Astrocyte (in vitro differentiated cells and primary cell): ENCODE measurements around the gene LARGE1. TPM values are rescaled to one million over a fixed set of nuclear protein-coding genes. Genes with fewer than 3 reads are reported as not detected.

Source experiments
- DNase-seq: peaks from one replicate; pipeline ENCODE4 v3.0.0-alpha.2; 2010; ENCODE audit warnings: low read depth
- FAIRE-seq: peaks from 2 replicates; lab custom pipeline; 2011; peaks lifted over from hg19 to GRCh38; lab: Jason Lieb, UNC
- H2AFZ ChIP-seq: 2 replicates; pipeline ENCODE4 v1.6.0; 2012; ENCODE audit warnings: low read depth, low read length, inconsistent platforms
- H3K27ac ChIP-seq: 2 replicates; pipeline ENCODE4 v1.5.1; 2011; ENCODE audit warnings: low read depth, low read length, inconsistent platforms
- H3K27me3 ChIP-seq: 2 replicates; pipeline ENCODE4 v1.6.0; 2011; ENCODE audit warnings: low read length, inconsistent platforms; ENCODE audit not compliant: insufficient read depth
- H3K36me3 ChIP-seq: 2 replicates; pipeline ENCODE4 v1.5.1; 2011; ENCODE audit warnings: low read length, inconsistent platforms; ENCODE audit not compliant: insufficient read depth
- H3K4me1 ChIP-seq: 2 replicates; pipeline ENCODE4 v1.5.1; 2011; ENCODE audit warnings: low read length, inconsistent platforms; ENCODE audit not compliant: insufficient read depth
- H3K4me2 ChIP-seq: 2 replicates; pipeline ENCODE4 v1.6.0; 2012; ENCODE audit warnings: low read length, inconsistent platforms
- H3K4me3 ChIP-seq: 2 replicates; pipeline ENCODE4 v1.5.1; 2011; ENCODE audit warnings: low read depth, mild to moderate bottlenecking, low read length, inconsistent platforms; ENCODE audit not compliant: insufficient read depth
- H3K79me2 ChIP-seq: 2 replicates; pipeline ENCODE4 v1.6.0; 2012; ENCODE audit warnings: mild to moderate bottlenecking, low read length, inconsistent platforms; ENCODE audit not compliant: insufficient read depth
- H3K9ac ChIP-seq: 2 replicates; pipeline ENCODE4 v1.6.0; 2012; ENCODE audit warnings: mild to moderate bottlenecking, low read length, inconsistent platforms
- H3K9me3 ChIP-seq: 2 replicates; pipeline ENCODE4 v1.5.1; 2012; ENCODE audit warnings: low read depth, mild to moderate bottlenecking, low read length, inconsistent platforms; ENCODE audit not compliant: insufficient read depth
- H4K20me1 ChIP-seq: 2 replicates; pipeline ENCODE4 v1.6.0; 2012; ENCODE audit warnings: low read length, inconsistent platforms; ENCODE audit not compliant: insufficient read depth
- H3K27ac Mint-ChIP-seq: one replicate; pipeline ENCODE4 v1.8.0; 2021; ENCODE audit warnings: mild to moderate bottlenecking, mixed read lengths; ENCODE audit not compliant: unreplicated experiment
- H3K27me3 Mint-ChIP-seq: one replicate; pipeline ENCODE4 v1.8.0; 2021; ENCODE audit warnings: low read depth, mixed read lengths; ENCODE audit not compliant: unreplicated experiment
- H3K36me3 Mint-ChIP-seq: one replicate; pipeline ENCODE4 v1.8.0; 2021; ENCODE audit warnings: low read depth, mixed read lengths; ENCODE audit not compliant: unreplicated experiment
- H3K4me1 Mint-ChIP-seq: one replicate; pipeline ENCODE4 v1.8.0; 2021; ENCODE audit warnings: low read depth, mixed read lengths; ENCODE audit not compliant: unreplicated experiment
- H3K4me3 Mint-ChIP-seq: one replicate; pipeline ENCODE4 v1.8.0; 2021; ENCODE audit warnings: mild to moderate bottlenecking, moderate library complexity, mixed read lengths; ENCODE audit not compliant: unreplicated experiment
- H3K9me3 Mint-ChIP-seq: one replicate; pipeline ENCODE4 v1.8.0; 2021; ENCODE audit warnings: mild to moderate bottlenecking, mixed read lengths; ENCODE audit not compliant: unreplicated experiment
- EZH2 ChIP-seq: IDR thresholded peaks from 2 replicates; pipeline ENCODE4 v1.6.1; 2012; ENCODE audit warnings: mild to moderate bottlenecking, low read length, inconsistent platforms; ENCODE audit not compliant: insufficient read depth
- total RNA-seq: library from RNA; stranded (reverse); gene quantifications from 2 replicates; pipeline ENCODE4 v1.2.1, GENCODE V29; 2021
- TF ChIP-seq, protein P1 (sequence below): IDR thresholded peaks from 2 replicates; pipeline ENCODE4 v1.5.1; 2011; ENCODE audit warnings: low read depth, mild to moderate bottlenecking, inconsistent platforms, low read length, moderate library complexity; ENCODE audit not compliant: insufficient read depth

LARGE1 gene
- total RNA-seq, 1 donor from 2014 or later = 92.6 TPM

- Histone ChIP-seq H3K9me3 (peaks cover 3% of the 10 kb centered on the region), H3K27me3 (no peaks in the 10 kb centered on the region), H3K9ac (no peak overlapping the region), H4K20me1 (no peaks in the 10 kb centered on the region), H3K4me1 (peaks cover under 1% of the 10 kb centered on the region), H2AFZ (no peak overlapping the region), H3K4me3 (no peak overlapping the region), H3K79me2 (no peaks in the 10 kb centered on the region), H3K27ac (peak overlapping the region; percentile 46), H3K4me2 (peak overlapping the region; percentile 9), H3K36me3 (no peaks in the 10 kb centered on the region)
- DNase-seq (no peak), FAIRE-seq (no peak)
- peaks cover 11% of the 10 kb centered on the region for H3K9me3 Mint-ChIP-seq
- H3K4me1 Mint-ChIP-seq = peaks cover 19% of the 10 kb centered on the region
- H3K36me3 Mint-ChIP-seq = peaks cover 48% of the 10 kb centered on the region
- H3K27me3 Mint-ChIP-seq = no peaks in the 10 kb centered on the region
- TF ChIP-seq, protein P1, sequence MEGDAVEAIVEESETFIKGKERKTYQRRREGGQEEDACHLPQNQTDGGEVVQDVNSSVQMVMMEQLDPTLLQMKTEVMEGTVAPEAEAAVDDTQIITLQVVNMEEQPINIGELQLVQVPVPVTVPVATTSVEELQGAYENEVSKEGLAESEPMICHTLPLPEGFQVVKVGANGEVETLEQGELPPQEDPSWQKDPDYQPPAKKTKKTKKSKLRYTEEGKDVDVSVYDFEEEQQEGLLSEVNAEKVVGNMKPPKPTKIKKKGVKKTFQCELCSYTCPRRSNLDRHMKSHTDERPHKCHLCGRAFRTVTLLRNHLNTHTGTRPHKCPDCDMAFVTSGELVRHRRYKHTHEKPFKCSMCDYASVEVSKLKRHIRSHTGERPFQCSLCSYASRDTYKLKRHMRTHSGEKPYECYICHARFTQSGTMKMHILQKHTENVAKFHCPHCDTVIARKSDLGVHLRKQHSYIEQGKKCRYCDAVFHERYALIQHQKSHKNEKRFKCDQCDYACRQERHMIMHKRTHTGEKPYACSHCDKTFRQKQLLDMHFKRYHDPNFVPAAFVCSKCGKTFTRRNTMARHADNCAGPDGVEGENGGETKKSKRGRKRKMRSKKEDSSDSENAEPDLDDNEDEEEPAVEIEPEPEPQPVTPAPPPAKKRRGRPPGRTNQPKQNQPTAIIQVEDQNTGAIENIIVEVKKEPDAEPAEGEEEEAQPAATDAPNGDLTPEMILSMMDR = no peak
- TF ChIP-seq EZH2 = no peak
- H3K27ac Mint-ChIP-seq = peak overlapping the region; percentile 42
- no peak overlapping the region for H3K4me3 Mint-ChIP-seq
Observed at GRCh38 chr22:33329398-33329797, 590.9 kb downstream of the LARGE1 start.

GRCh38 chr22:33328789-33329296 is 591.4 kb downstream of the LARGE1 start:
- Histone ChIP-seq H3K36me3 (no peaks in the 10 kb centered on the region), H3K4me2 (peak overlapping the region; percentile 9), H2AFZ (no peak overlapping the region), H3K27ac (peak overlapping the region; percentile 46), H3K4me1 (no peaks in the 10 kb centered on the region), H3K9me3 (peaks cover 3% of the 10 kb centered on the region), H3K27me3 (no peaks in the 10 kb centered on the region), H3K9ac (no peak overlapping the region), H3K79me2 (no peaks in the 10 kb centered on the region), H3K4me3 (no peak overlapping the region), H4K20me1 (no peaks in the 10 kb centered on the region)
- TF ChIP-seq EZH2 = no peak
- TF ChIP-seq, protein P1 = no peak
- H3K36me3 Mint-ChIP-seq = peaks cover 47% of the 10 kb centered on the region
- H3K27me3 Mint-ChIP-seq = no peaks in the 10 kb centered on the region
- peak overlapping the region; percentile 42 for H3K27ac Mint-ChIP-seq
- no peak overlapping the region for H3K4me3 Mint-ChIP-seq
- DNase-seq (peak; percentile 94), FAIRE-seq (peak; percentile 76)
- peaks cover 16% of the 10 kb centered on the region for H3K4me1 Mint-ChIP-seq
- peaks cover 11% of the 10 kb centered on the region for H3K9me3 Mint-ChIP-seq

DNA sequence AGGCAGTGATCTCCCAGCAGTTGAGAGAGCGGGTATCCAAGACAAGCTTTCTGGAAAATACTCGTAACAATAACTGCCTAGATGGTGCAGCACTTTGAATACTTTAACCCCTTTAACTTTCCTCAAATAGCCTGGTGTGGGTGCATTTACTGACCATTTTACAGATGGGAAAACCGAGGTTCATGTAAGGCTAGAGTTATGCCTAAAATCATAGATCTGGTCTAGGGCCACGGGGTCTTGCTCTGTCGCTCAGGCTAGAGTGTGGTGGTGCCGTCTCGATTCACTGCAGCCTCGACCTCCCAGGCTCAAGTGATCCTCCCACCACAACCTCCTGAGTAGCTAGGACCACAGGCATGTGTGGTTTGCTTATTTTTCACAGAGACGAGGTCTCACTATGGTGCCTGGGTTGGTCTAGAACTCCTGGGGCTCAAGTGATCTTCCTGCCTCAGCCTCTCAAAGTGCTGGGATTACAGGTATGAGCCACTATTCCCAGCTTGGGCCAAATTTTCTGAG is 592.9 kb downstream of the LARGE1 start:
- TF ChIP-seq EZH2 = no peak
- TF ChIP-seq, protein P1 = no peak
- Histone ChIP-seq H3K9me3 (peaks cover 3% of the 10 kb centered on the region), H3K4me2 (no peak overlapping the region), H3K4me1 (no peaks in the 10 kb centered on the region), H4K20me1 (no peaks in the 10 kb centered on the region), H2AFZ (no peak overlapping the region), H3K27ac (no peak overlapping the region), H3K79me2 (no peaks in the 10 kb centered on the region), H3K4me3 (no peak overlapping the region), H3K36me3 (no peaks in the 10 kb centered on the region), H3K27me3 (no peaks in the 10 kb centered on the region), H3K9ac (no peak overlapping the region)
- Mint-ChIP-seq H3K27me3 (no peaks in the 10 kb centered on the region), H3K9me3 (peaks cover 11% of the 10 kb centered on the region), H3K36me3 (peaks cover 39% of the 10 kb centered on the region), H3K4me1 (peaks cover 16% of the 10 kb centered on the region), H3K27ac (no peak overlapping the region), H3K4me3 (no peak overlapping the region)
- FAIRE-seq (no peak), DNase-seq (no peak)
